Gastrocnemius medialis (tissue), 4 donors: Measurements from ENCODE around the gene SEC24B. TPM values are rescaled to one million over a fixed set of nuclear protein-coding genes. Genes with fewer than 3 reads are reported as not detected.

Experiments used
- ATAC-seq, 2 donors: fragments of 150-250 bp; one replicate each; pipeline ENCODE4 v1.9.1; 2016
- DNase-seq, 2 donors: peaks; one replicate each; pipeline ENCODE4 v3.0.0-alpha.2; 2019
- H3K27ac ChIP-seq, 4 donors: fragments of 200-600 bp; sonication (generic); 1 replicate in 1 of 4; 2 replicates in 3 of 4; pipeline ENCODE4 v1.5.1; 2016 to 2018; ENCODE audit warnings: mild to moderate bottlenecking in 2 of 4, moderate library complexity in 1 of 4
- H3K27me3 ChIP-seq, 3 donors: fragments of 200-600 bp; sonication (generic) in 2 of 3; 1 replicate in 1 of 3; 2 replicates in 2 of 3; pipeline versions ENCODE4 v1.5.1 to v1.6.0; 2016 to 2019; ENCODE audit warnings: mild to moderate bottlenecking in 1 of 3, moderate library complexity in 1 of 3
- H3K36me3 ChIP-seq, 2 donors: fragments of 200-600 bp; sonication (generic) in 1 of 2; one replicate each; pipeline ENCODE4 v1.5.1; 2017 to 2018
- H3K4me1 ChIP-seq, 2 donors: fragments of 200-600 bp; sonication (generic) in 1 of 2; one replicate each; pipeline ENCODE4 v1.5.1; 2016 to 2017; ENCODE audit warnings: mild to moderate bottlenecking in 2 of 2
- H3K4me3 ChIP-seq, 4 donors: fragments of 200-600 bp; sonication (generic) in 3 of 4; 1 replicate in 1 of 4; 2 replicates in 3 of 4; pipeline ENCODE4 v1.5.1; 2016 to 2019; ENCODE audit warnings: mild to moderate bottlenecking in 2 of 4
- H3K9me3 ChIP-seq, 3 donors: fragments of 200-600 bp; sonication (generic) in 2 of 3; 1 replicate in 1 of 3; 2 replicates in 2 of 3; pipeline ENCODE4 v1.5.1; 2016 to 2019
- POLR2A ChIP-seq, 2 donors: fragments of 450-650 bp; IDR thresholded peaks; one replicate each; pipeline ENCODE4 v1.6.1; 2017; ENCODE audit warnings: antibody characterized with exemption in 2 of 2, mild to moderate bottlenecking in 2 of 2, moderate library complexity in 2 of 2
- in situ Hi-C, 4 donors: fragments of 200-750 bp; cut with MboI; loops; one replicate each; pipeline versions ENCODE4 v1.15.0 to v1.8.0; 2017; ENCODE audit warnings: low sequenced_read_pairs in 4 of 4
- intact Hi-C: fragments of 100-400 bp; cut with DNase I; formaldehyde crosslinking; loops from one replicate; pipeline ENCODE4 v1.15.1; 2023; ENCODE audit warnings: low total_unique reads
- total RNA-seq, 4 donors: library from RNA; depleted of rRNA; stranded (reverse); fragments of >200 nt; gene quantifications; one replicate each; pipeline versions ENCODE4 v1.1.0 to v1.2.3, GENCODE V29; 2016
- TF ChIP-seq, protein P1 (sequence below), 5 experiments: fragments of 450-650 bp in 3 of 5; fragments of 200-600 bp in 2 of 5; sonication (generic) in 2 of 5; IDR thresholded peaks in 4 of 5; conservative IDR thresholded peaks in 1 of 5; 1 replicate in 4 of 5; 2 replicates in 1 of 5; pipeline ENCODE4 v1.5.1; 2016 to 2019; ENCODE audit warnings: antibody characterized with exemption in 5 of 5, mild to moderate bottlenecking in 3 of 5, moderate library complexity in 3 of 5

Gene SEC24B
- total RNA-seq, 4 donors from 2014 or later: 29.6 to 93.4 (median 42.9) TPM

DNA sequence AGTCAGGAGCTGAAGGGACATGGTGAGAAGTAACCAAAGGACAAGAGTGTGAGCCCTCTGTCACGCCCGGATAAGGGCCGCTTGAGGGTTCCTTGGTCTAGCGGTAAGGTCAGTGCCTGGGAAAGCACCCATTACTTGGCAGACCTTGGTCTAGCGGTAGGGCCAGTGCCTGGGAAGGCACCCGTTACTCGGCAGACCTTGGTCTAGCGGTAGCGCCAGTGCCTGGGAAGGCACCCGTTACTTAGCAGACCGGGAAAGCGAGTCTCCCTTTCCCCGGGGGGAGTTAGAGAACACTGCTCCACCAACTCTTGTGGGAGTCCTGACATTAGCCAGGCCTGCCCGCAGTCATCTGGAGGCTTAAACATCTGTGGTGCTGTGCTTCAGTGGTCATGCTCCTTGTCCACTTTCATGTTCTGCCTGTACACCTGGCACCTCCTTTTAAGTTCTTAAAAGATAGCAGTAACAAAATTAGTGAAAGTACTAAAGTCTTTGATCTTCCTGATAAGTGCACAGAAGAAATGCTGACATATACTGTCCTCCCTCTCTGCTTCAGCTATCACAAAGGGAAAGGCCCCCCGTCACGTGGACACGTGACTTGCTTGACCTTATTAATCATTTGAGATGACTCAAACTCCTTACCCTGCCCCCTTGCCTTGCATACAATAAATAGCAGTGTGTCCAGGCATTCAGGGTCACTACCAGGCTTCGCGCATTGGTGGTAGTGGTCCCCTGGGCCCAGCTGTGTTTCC lies 9.3 kb upstream of the SEC24B start:
- no peak for ATAC-seq
- H3K27me3 ChIP-seq: no peaks in the 10 kb centered on the region
- DNase-seq: no peak
- intact Hi-C loops: loop anchor here (5.0 kb wide), 2 partner anchors 403 to 553 kb away; partner anchors contain the start of gene RRH
- no peaks in the 10 kb centered on the region for H3K4me1 ChIP-seq
- no peak overlapping the region for H3K4me3 ChIP-seq
- in situ Hi-C loops: loop anchor here (10.0 to 25.0 kb wide), 6 partner anchors 281 to 737 kb away; partner anchors contain the start of genes CFI (in 2 of the 4), CASP6 (in 1 of the 4) and GAR1 (in 1 of the 4)
- TF ChIP-seq, protein P1, sequence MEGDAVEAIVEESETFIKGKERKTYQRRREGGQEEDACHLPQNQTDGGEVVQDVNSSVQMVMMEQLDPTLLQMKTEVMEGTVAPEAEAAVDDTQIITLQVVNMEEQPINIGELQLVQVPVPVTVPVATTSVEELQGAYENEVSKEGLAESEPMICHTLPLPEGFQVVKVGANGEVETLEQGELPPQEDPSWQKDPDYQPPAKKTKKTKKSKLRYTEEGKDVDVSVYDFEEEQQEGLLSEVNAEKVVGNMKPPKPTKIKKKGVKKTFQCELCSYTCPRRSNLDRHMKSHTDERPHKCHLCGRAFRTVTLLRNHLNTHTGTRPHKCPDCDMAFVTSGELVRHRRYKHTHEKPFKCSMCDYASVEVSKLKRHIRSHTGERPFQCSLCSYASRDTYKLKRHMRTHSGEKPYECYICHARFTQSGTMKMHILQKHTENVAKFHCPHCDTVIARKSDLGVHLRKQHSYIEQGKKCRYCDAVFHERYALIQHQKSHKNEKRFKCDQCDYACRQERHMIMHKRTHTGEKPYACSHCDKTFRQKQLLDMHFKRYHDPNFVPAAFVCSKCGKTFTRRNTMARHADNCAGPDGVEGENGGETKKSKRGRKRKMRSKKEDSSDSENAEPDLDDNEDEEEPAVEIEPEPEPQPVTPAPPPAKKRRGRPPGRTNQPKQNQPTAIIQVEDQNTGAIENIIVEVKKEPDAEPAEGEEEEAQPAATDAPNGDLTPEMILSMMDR (IDR thresholded peaks at IDR 0.05 in 4 of 5, conservative IDR thresholded peaks at IDR 0.05 in 1 of 5): no peak
- TF ChIP-seq POLR2A (IDR thresholded peaks at IDR 0.05): no peak
- no peak overlapping the region for H3K27ac ChIP-seq
- H3K36me3 ChIP-seq: no peaks in the 10 kb centered on the region
- H3K9me3 ChIP-seq: no peaks in the 10 kb centered on the region

DNA sequence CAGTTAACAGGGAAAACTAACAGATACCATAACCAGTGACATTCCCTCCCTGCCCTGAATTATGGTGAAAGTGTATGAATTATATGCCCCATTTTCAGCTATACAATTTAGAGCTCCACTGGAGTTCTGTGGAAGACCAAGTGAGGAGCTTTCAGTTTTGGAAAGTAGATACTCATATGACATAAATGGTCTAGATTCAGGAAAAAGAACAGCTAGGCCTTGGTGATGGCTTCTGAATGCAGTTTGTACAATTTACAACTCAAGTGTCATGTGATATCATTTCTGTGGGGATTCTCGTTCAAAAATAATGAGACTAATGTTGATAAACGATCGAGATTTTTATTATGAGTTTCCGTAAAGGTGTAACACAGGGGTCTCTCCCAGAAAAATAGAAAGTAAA lies 8.2 kb upstream of the SEC24B start:
- no peaks in the 10 kb centered on the region for H3K4me1 ChIP-seq
- H3K9me3 ChIP-seq: no peaks in the 10 kb centered on the region
- H3K4me3 ChIP-seq: no peak overlapping the region
- no peak overlapping the region for H3K27ac ChIP-seq
- no peak for TF ChIP-seq POLR2A (IDR thresholded peaks at IDR 0.05)
- TF ChIP-seq, protein P1 (IDR thresholded peaks at IDR 0.05 in 4 of 5, conservative IDR thresholded peaks at IDR 0.05 in 1 of 5): no peak
- H3K36me3 ChIP-seq: no peaks in the 10 kb centered on the region
- no peaks in the 10 kb centered on the region for H3K27me3 ChIP-seq
- ATAC-seq: no peak
- in situ Hi-C loops (loop anchor here (5.0 to 25.0 kb wide), 7 partner anchors 112 to 549 kb away; partner anchors contain the start of genes CASP6 (in 3 of the 4), CFI (in 2 of the 4) and GAR1 (in 1 of the 4)), intact Hi-C loops (no loop called here)
- DNase-seq: no peak

DNA sequence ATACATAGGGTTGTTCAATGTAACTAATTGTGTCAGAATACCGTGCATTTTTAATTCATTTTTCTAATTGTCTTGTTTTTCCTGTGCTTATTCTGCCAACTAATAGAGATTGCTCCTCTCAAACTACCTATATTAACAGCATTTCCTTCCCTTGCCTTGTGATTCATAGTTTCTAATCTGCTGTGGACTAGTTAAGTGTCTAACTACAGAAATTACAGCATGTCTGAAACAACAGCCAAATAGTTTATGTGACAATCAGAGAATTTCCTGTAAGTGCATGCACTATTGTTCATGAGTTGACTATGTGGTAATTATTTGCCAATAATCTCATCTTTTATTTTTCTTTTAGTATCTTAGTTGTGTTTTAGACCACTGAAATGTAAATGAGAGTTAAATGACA lies 4.1 kb upstream of the SEC24B start:
- H3K36me3 ChIP-seq: no peaks in the 10 kb centered on the region
- peaks cover 6 to 11% of the 10 kb centered on the region in 2 donors for H3K4me1 ChIP-seq
- DNase-seq: no peak
- no peaks in the 10 kb centered on the region for H3K27me3 ChIP-seq
- H3K27ac ChIP-seq: no peak overlapping the region
- in situ Hi-C loops (loop anchor here (5.0 to 25.0 kb wide), 7 partner anchors 108 to 545 kb away; partner anchors contain the start of genes CASP6 (in 3 of the 4), CFI (in 2 of the 4) and GAR1 (in 1 of the 4)), intact Hi-C loops (loop anchor here (2.0 kb wide), 1 partner anchor 233 kb away; no protein-coding TSS in a partner anchor)
- ATAC-seq: no peak
- H3K9me3 ChIP-seq: no peaks in the 10 kb centered on the region
- TF ChIP-seq, protein P1 (IDR thresholded peaks at IDR 0.05 in 4 of 5, conservative IDR thresholded peaks at IDR 0.05 in 1 of 5): no peak
- no peak for TF ChIP-seq POLR2A (IDR thresholded peaks at IDR 0.05)
- no peak overlapping the region for H3K4me3 ChIP-seq

DNA sequence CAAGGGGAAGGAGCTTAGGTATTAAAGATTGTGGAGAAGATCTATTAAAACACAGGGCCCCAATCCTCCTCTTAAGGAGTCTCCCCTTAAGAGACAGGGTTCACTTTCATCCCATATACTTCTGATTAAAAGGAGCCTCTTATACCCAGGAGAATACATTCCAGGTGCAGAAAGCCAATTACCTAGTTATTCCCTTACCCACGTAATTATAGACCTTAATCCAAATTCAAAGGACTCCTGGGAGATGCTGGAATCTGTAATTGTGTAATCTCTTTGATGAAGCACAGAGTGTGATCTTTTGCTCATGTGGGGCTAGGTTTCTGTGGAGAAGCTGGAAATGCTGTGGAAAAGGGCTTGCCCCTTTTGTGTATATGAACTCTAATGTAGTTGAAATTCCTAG lies 1.4 kb upstream of the SEC24B start:
- DNase-seq: no peak
- TF ChIP-seq, protein P1 (IDR thresholded peaks at IDR 0.05 in 4 of 5, conservative IDR thresholded peaks at IDR 0.05 in 1 of 5): no peak
- no peak for TF ChIP-seq POLR2A (IDR thresholded peaks at IDR 0.05)
- Histone ChIP-seq H3K27me3 (no peaks in the 10 kb centered on the region), H3K4me3 (no peak overlapping the region), H3K27ac (peak overlapping the region in 3 of 4 donors; percentile 87 to 94 (median 88)), H3K36me3 (no peaks in the 10 kb centered on the region), H3K4me1 (peaks cover 32 to 36% of the 10 kb centered on the region in 2 donors), H3K9me3 (no peaks in the 10 kb centered on the region)
- no peak for ATAC-seq
- in situ Hi-C loops: loop anchor here (25.0 kb wide), 2 partner anchors 105 to 280 kb away; partner anchors contain the start of gene CASP6 (in 2 of the 4)
- intact Hi-C loops: loop anchor here (2.0 to 10.0 kb wide), 5 partner anchors 103 to 485 kb away; partner anchors contain the start of genes CASP6, GAR1 and MCUB
